Measurements from ENCODE around the gene HAGH. TPM values are rescaled to one million over a fixed set of nuclear protein-coding genes. Genes with fewer than 3 reads are reported as not detected.
"Not testable (repeated sequence)": the region's sequence is repeated elsewhere in the genome, so short reads cannot be mapped to it uniquely, and the experiment has no call there.

Gene HAGH
- total RNA-seq, 1 experiment from 2014 or later: 36.0 TPM

DNA sequence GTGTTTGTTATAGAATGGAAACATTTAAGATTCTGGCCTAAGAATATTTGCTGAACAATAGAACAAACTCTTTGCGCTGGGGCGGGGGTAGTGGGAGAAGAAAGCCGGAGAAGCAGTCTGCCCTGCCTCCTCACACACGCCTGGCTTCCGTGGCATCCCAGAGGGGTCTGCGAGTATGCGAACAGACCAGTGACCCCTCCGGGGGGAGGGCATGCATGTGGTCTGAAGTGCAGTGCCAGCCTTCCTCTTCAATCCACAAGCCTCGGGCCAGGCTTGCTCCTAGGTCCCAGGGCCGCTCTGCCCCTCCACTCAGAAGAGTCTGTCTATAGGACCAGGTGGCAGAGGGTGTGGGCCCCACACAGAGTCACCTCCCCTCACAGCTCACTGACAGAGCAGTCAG lies 19.0 kb downstream of the HAGH start:
- ChIA-PET POLR2A (no interaction called here), CTCF (no interaction called here)
- ATAC-seq: no peak
- no peak for DNase-seq (ENCODE audit: low spot score)
- Mint-ChIP-seq H3K36me3 (peaks cover 14% of the 10 kb centered on the region), H3K27ac (no peak overlapping the region), H3K27me3 (ENCODE audit: low read depth) (no peaks in the 10 kb centered on the region; the same call in none of the 2 replicates), H3K4me1 (no peaks in the 10 kb centered on the region), H3K9me3 (peaks cover 8% of the 10 kb centered on the region; the same call in 1 of the 2 replicates), H3K4me3 (no peak overlapping the region)
- TF ChIP-seq JUN (CRISPR knock-in tag; IDR thresholded peaks at IDR 0.05): no peak
- TF ChIP-seq, protein P1, sequence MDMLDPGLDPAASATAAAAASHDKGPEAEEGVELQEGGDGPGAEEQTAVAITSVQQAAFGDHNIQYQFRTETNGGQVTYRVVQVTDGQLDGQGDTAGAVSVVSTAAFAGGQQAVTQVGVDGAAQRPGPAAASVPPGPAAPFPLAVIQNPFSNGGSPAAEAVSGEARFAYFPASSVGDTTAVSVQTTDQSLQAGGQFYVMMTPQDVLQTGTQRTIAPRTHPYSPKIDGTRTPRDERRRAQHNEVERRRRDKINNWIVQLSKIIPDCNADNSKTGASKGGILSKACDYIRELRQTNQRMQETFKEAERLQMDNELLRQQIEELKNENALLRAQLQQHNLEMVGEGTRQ (CRISPR knock-in tag; IDR thresholded peaks at IDR 0.05): no peak
- no peak for TF ChIP-seq PRRX2 (CRISPR knock-in tag; IDR thresholded peaks at IDR 0.05)
- TF ChIP-seq, protein P2, sequence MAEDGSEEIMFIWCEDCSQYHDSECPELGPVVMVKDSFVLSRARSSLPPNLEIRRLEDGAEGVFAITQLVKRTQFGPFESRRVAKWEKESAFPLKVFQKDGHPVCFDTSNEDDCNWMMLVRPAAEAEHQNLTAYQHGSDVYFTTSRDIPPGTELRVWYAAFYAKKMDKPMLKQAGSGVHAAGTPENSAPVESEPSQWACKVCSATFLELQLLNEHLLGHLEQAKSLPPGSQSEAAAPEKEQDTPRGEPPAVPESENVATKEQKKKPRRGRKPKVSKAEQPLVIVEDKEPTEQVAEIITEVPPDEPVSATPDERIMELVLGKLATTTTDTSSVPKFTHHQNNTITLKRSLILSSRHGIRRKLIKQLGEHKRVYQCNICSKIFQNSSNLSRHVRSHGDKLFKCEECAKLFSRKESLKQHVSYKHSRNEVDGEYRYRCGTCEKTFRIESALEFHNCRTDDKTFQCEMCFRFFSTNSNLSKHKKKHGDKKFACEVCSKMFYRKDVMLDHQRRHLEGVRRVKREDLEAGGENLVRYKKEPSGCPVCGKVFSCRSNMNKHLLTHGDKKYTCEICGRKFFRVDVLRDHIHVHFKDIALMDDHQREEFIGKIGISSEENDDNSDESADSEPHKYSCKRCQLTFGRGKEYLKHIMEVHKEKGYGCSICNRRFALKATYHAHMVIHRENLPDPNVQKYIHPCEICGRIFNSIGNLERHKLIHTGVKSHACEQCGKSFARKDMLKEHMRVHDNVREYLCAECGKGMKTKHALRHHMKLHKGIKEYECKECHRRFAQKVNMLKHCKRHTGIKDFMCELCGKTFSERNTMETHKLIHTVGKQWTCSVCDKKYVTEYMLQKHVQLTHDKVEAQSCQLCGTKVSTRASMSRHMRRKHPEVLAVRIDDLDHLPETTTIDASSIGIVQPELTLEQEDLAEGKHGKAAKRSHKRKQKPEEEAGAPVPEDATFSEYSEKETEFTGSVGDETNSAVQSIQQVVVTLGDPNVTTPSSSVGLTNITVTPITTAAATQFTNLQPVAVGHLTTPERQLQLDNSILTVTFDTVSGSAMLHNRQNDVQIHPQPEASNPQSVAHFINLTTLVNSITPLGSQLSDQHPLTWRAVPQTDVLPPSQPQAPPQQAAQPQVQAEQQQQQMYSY (CRISPR knock-in tag; IDR thresholded peaks at IDR 0.05): no peak

DNA sequence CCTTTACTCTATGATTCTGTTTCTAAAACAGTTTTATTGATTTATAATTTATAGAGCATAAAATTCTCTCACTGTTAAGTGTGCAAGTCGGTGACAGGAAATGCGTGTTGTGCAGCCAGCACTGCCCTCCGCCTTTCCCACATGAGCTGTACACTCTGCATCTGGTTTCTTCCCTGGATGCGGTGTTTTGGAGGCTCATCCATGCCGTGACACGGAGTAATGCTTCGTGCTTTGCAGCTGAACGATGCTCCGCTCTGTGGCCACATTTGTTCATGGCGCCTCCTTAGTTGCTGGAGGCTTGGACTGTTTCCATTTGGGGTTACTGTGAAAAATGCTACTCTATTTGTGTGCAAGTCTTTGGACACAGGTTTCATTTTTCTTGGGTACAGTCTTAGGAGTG lies 25.9 kb downstream of the HAGH start:
- H3K27me3 Mint-ChIP-seq (ENCODE audit: low read depth): peaks cover 12% of the 10 kb centered on the region
- no peaks in the 10 kb centered on the region for H3K4me1 Mint-ChIP-seq
- no peak overlapping the region for H3K4me3 Mint-ChIP-seq
- H3K27ac Mint-ChIP-seq: no peak overlapping the region
- DNase-seq (ENCODE audit: low spot score) (no peak), ATAC-seq (no peak)
- ChIA-PET POLR2A (no interaction called here), CTCF (no interaction called here)
- H3K9me3 Mint-ChIP-seq: peaks cover 44% of the 10 kb centered on the region
- peaks cover 31% of the 10 kb centered on the region for H3K36me3 Mint-ChIP-seq
- TF ChIP-seq ZNF219 (CRISPR knock-in tag; IDR thresholded peaks at IDR 0.05; ENCODE audit: borderline replicate concordance): no peak
- TF ChIP-seq IRF2 (CRISPR knock-in tag; IDR thresholded peaks at IDR 0.05; ENCODE audit: borderline replicate concordance, low read depth): no peak

DNA sequence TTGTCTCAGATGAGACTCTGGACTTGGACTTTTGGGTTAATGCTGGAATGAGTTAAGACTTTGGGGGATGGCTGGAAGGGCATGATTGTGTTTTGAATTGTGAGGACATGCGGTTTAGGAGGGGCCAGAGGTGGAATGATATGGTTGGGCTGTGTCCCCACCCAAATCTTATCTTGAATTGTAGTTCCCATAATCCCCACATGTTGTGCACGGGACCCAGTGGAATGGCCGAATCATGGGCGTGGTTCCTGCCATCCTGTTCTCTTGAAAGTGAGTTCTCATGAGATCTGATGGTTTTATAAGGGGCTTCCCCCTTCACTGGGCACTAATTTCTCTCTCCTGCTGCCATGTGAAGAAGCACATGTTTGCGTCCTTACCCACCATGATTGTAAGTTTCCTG lies 27.4 kb downstream of the HAGH start:
- CTCF ChIA-PET; DNase-seq (ENCODE audit: low spot score); H3K4me1 Mint-ChIP-seq; H3K4me3 Mint-ChIP-seq; H3K27ac Mint-ChIP-seq; POLR2A ChIA-PET; ATAC-seq: not testable (repeated sequence)
- Mint-ChIP-seq H3K27me3 (ENCODE audit: low read depth) (peaks cover 12% of the 10 kb centered on the region), H3K36me3 (peaks cover 28% of the 10 kb centered on the region), H3K9me3 (peaks cover 44% of the 10 kb centered on the region)

GRCh38 chr16:1794908-1795666 lies 31.5 kb downstream of the HAGH start:
- no peak for ATAC-seq
- no peak overlapping the region for H3K27ac Mint-ChIP-seq
- peaks cover 7% of the 10 kb centered on the region for H3K27me3 Mint-ChIP-seq (ENCODE audit: low read depth)
- no peak for DNase-seq (ENCODE audit: low spot score)
- no peaks in the 10 kb centered on the region for H3K4me1 Mint-ChIP-seq
- peaks cover 26% of the 10 kb centered on the region for H3K9me3 Mint-ChIP-seq
- H3K36me3 Mint-ChIP-seq: peaks cover 18% of the 10 kb centered on the region
- H3K4me3 Mint-ChIP-seq: no peak overlapping the region
- CTCF ChIA-PET: interaction anchor here (0.6 kb wide), 1 partner anchor 457 kb away, joined by 5 read pairs; no protein-coding TSS in a partner anchor
- TF ChIP-seq KAT7 (CRISPR knock-in tag; IDR thresholded peaks at IDR 0.05; ENCODE audit: borderline replicate concordance): no peak
- TF ChIP-seq NFE2L1 (CRISPR knock-in tag; IDR thresholded peaks at IDR 0.05): no peak
- no peak for TF ChIP-seq ZMAT4 (CRISPR knock-in tag; IDR thresholded peaks at IDR 0.05)
- no peak for TF ChIP-seq NR1H2 (CRISPR knock-in tag; IDR thresholded peaks at IDR 0.05)
- no peak for TF ChIP-seq GTF2I (CRISPR knock-in tag; conservative IDR thresholded peaks at IDR 0.05)
- no peak for TF ChIP-seq CREB1 (CRISPR knock-in tag; IDR thresholded peaks at IDR 0.05)
- TF ChIP-seq, protein P3, sequence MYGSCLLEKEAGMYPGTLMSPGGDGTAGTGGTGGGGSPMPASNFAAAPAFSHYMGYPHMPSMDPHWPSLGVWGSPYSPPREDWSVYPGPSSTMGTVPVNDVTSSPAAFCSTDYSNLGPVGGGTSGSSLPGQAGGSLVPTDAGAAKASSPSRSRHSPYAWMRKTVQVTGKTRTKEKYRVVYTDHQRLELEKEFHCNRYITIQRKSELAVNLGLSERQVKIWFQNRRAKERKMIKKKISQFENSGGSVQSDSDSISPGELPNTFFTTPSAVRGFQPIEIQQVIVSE (CRISPR knock-in tag; IDR thresholded peaks at IDR 0.05; ENCODE audit: borderline replicate concordance): no peak
- no peak for TF ChIP-seq TCF7 (CRISPR knock-in tag; IDR thresholded peaks at IDR 0.05; ENCODE audit: low read depth)
- no peak for TF ChIP-seq ZNF219 (CRISPR knock-in tag; IDR thresholded peaks at IDR 0.05; ENCODE audit: borderline replicate concordance)
- no peak for TF ChIP-seq TP53 (CRISPR knock-in tag; IDR thresholded peaks at IDR 0.05)
- TF ChIP-seq SOX15 (CRISPR knock-in tag; IDR thresholded peaks at IDR 0.05): no peak
- no peak for TF ChIP-seq SMAD4 (CRISPR knock-in tag; IDR thresholded peaks at IDR 0.05)
- no peak for TF ChIP-seq ZNF121 (CRISPR knock-in tag; IDR thresholded peaks at IDR 0.05)
- no peak for TF ChIP-seq JAZF1 (CRISPR knock-in tag; IDR thresholded peaks at IDR 0.05)
- TF ChIP-seq ATF3 (CRISPR knock-in tag; conservative IDR thresholded peaks at IDR 0.05): no peak
- POLR2A ChIA-PET: interaction anchor here (0.6 kb wide), 1 partner anchor 19 kb away, joined by 3 read pairs; no protein-coding TSS in a partner anchor

All from WTC11 (cell line).